SK-N-SH (cell line): Measurements from ENCODE around the gene SPP2. TPM values are rescaled to one million over a fixed set of nuclear protein-coding genes. Genes with fewer than 3 reads are reported as not detected.

Experiments
- CTCF ChIA-PET: fragments of 300-600, 350-600 bp; formaldehyde crosslinking; extraction: SDS; loops from one replicate; lab custom pipeline; 2021; lab: Yijun Ruan, JAX
- POLR2A ChIA-PET: fragments of 350-600 bp; sonication (Branson Sonifier 250); formaldehyde crosslinking; extraction: SDS; loops from one replicate; lab custom pipeline; 2020; ENCODE audit warnings: antibody characterized with exemption, inconsistent platforms; lab: Yijun Ruan, JAX
- DNase-seq: peaks from one replicate; pipeline ENCODE4 v3.0.0; 2012
- H2AFZ ChIP-seq: fragments of 200-600 bp; sonication (generic); 2 replicates; pipeline ENCODE4 v1.8.1; 2016; ENCODE audit warnings: antibody characterized with exemption, mild to moderate bottlenecking, low read depth
- H3F3A ChIP-seq: fragments of 200-600 bp; sonication (generic); replicated peaks from 2 replicates; pipeline ENCODE3; 2016; ENCODE audit warnings: antibody characterized with exemption, mild to moderate bottlenecking; ENCODE audit not compliant: insufficient read depth
- H3K27ac ChIP-seq, 2 experiments: fragments of 200-500 bp in 1 of 2; fragments of 200-600 bp in 1 of 2; sonication (Bioruptor generic) in 1 of 2; sonication (generic), shearing (Covaris generic) in 1 of 2; 2 replicates each; pipeline versions ENCODE4 v1.5.1 to v1.6.1; 2014 to 2016; ENCODE audit warnings: low read depth in 2 of 2, inconsistent platforms in 1 of 2, low read length in 1 of 2, mild to moderate bottlenecking in 1 of 2, mixed read lengths in 1 of 2
- H3K27me3 ChIP-seq: fragments of 200-600 bp; sonication (generic), shearing (Covaris generic); 2 replicates; pipeline ENCODE4 v1.6.1; 2016; ENCODE audit warnings: mixed run types; ENCODE audit not compliant: insufficient read depth
- H3K36me3 ChIP-seq, 2 experiments: fragments of 200-500 bp in 1 of 2; fragments of 200-600 bp in 1 of 2; sonication (Bioruptor generic) in 1 of 2; sonication (generic) in 1 of 2; replicated peaks in 1 of 2; 2 replicates each; pipeline versions ENCODE3 to v1.5.1; 2014 to 2016; ENCODE audit warnings: low read length in 1 of 2, mild to moderate bottlenecking in 1 of 2; ENCODE audit not compliant: insufficient read depth in 2 of 2, control insufficient read depth in 1 of 2
- H3K4me1 ChIP-seq, 2 experiments: fragments of 200-500 bp in 1 of 2; fragments of 200-600 bp in 1 of 2; sonication (Bioruptor generic) in 1 of 2; sonication (generic), shearing (Covaris generic) in 1 of 2; 2 replicates each; pipeline versions ENCODE4 v1.5.1 to v1.6.1; 2014 to 2016; ENCODE audit warnings: low read depth in 1 of 2, low read length in 1 of 2, mixed run types in 1 of 2; ENCODE audit not compliant: insufficient read depth in 2 of 2, control insufficient read depth in 1 of 2
- H3K4me2 ChIP-seq: fragments of 200-600 bp; sonication (generic), shearing (Covaris generic); 2 replicates; pipeline ENCODE4 v1.6.1; 2017; ENCODE audit warnings: mixed run types
- H3K4me3 ChIP-seq, 2 experiments: fragments of 200-500 bp in 1 of 2; fragments of 200-600 bp in 1 of 2; sonication (Bioruptor generic) in 1 of 2; sonication (generic), shearing (Covaris generic) in 1 of 2; 2 replicates each; pipeline versions ENCODE4 v1.5.1 to v1.8.1; 2014 to 2016; ENCODE audit warnings: low read depth in 2 of 2, inconsistent platforms in 1 of 2, low read length in 1 of 2, mild to moderate bottlenecking in 1 of 2, mixed read lengths in 1 of 2, moderate library complexity in 1 of 2
- H3K79me2 ChIP-seq: fragments of 200-600 bp; sonication (generic); 2 replicates; pipeline ENCODE4 v1.8.1; 2017; ENCODE audit warnings: mild to moderate bottlenecking; ENCODE audit not compliant: insufficient read depth
- H3K9ac ChIP-seq: fragments of 200-600 bp; sonication (generic); 2 replicates; pipeline ENCODE4 v1.6.1; 2017; ENCODE audit warnings: mixed run types
- H3K9me2 ChIP-seq: fragments of 200-600 bp; sonication (generic); 2 replicates; pipeline ENCODE4 v1.6.1; 2017; ENCODE audit warnings: mixed run types
- H3K9me3 ChIP-seq: fragments of 200-600 bp; sonication (generic); 2 replicates; pipeline ENCODE4 v1.6.1; 2017; ENCODE audit warnings: mixed run types, mild to moderate bottlenecking, moderate library complexity
- H4K20me1 ChIP-seq: fragments of 200-600 bp; sonication (generic); 2 replicates; pipeline ENCODE4 v1.6.1; 2017; ENCODE audit warnings: mild to moderate bottlenecking, mixed run types; ENCODE audit not compliant: insufficient read depth
- CHD2 ChIP-seq: fragments of 150-350 bp; IDR thresholded peaks from 2 replicates; pipeline ENCODE4 v1.6.1; 2018; ENCODE audit warnings: low read length; ENCODE audit not compliant: partially characterized antibody
- FOSL2 ChIP-seq: IDR thresholded peaks from 2 replicates; pipeline ENCODE4 v1.4.0; 2012; ENCODE audit warnings: low read depth, mild to moderate bottlenecking, moderate library complexity, borderline replicate concordance
- FOXJ3 ChIP-seq: sonication (generic); formaldehyde crosslinking; IDR thresholded peaks from 2 replicates; pipeline ENCODE4 v1.5.1; 2020; ENCODE audit warnings: mild to moderate bottlenecking, missing genetic modification reagents
- FOXM1 ChIP-seq: IDR thresholded peaks from 2 replicates; pipeline ENCODE4 v1.4.0; 2012; ENCODE audit warnings: low read depth, mild to moderate bottlenecking
- MEF2A ChIP-seq: IDR thresholded peaks from 2 replicates; pipeline ENCODE4 v1.4.0; 2012; ENCODE audit warnings: low read depth, borderline replicate concordance
- MXI1 ChIP-seq: IDR thresholded peaks from 2 replicates; pipeline ENCODE4 v1.6.1; 2012; ENCODE audit warnings: mild to moderate bottlenecking, low read depth, low read length, improper control_type of control experiment
- NFIC ChIP-seq: IDR thresholded peaks from 2 replicates; pipeline ENCODE4 v1.4.0; 2012; ENCODE audit warnings: borderline replicate concordance
- NRF1 ChIP-seq: IDR thresholded peaks from 2 replicates; pipeline ENCODE4 v1.6.1; 2012; ENCODE audit warnings: low read depth, mild to moderate bottlenecking, low read length
- RCOR1 ChIP-seq: fragments of 150-350 bp; IDR thresholded peaks from 2 replicates; pipeline ENCODE4 v1.6.1; 2017; ENCODE audit warnings: antibody characterized with exemption, low read length
- SIN3A ChIP-seq: IDR thresholded peaks from 2 replicates; pipeline ENCODE4 v1.6.1; 2012; ENCODE audit warnings: low read depth, mild to moderate bottlenecking, low read length, moderate library complexity, borderline replicate concordance
- SMC3 ChIP-seq: IDR thresholded peaks from 2 replicates; pipeline ENCODE4 v1.6.1; 2012; ENCODE audit warnings: low read depth, low read length, improper control_type of control experiment
- YY1 ChIP-seq: IDR thresholded peaks from 2 replicates; pipeline ENCODE4 v1.4.0; 2012; ENCODE audit warnings: low read depth, mild to moderate bottlenecking
- WGBS: methylation state at CpG from one replicate; pipeline ENCODE4 v1.1.6; 2017; ENCODE audit warnings: low lambda C conversion rate; 5-methylcytosine and 5-hydroxymethylcytosine counted together
- polyA plus RNA-seq, 3 experiments: library from polyadenylated mRNA; depleted of rRNA; stranded (reverse); fragments of >200 nt; gene quantifications; 2 replicates each; pipeline ENCODE4 v1.2.3, GENCODE V29; 2012
- TF ChIP-seq, protein P1 (sequence below): fragments of 150-350 bp; IDR thresholded peaks from 2 replicates; pipeline ENCODE4 v1.6.1; 2017; ENCODE audit warnings: antibody characterized with exemption, low read length, low read depth, borderline replicate concordance
- TF ChIP-seq, protein P2 (sequence below): fragments of 200-600 bp; sonication (generic); IDR thresholded peaks from 2 replicates; pipeline ENCODE4 v1.6.1; 2017; ENCODE audit warnings: antibody characterized with exemption, mild to moderate bottlenecking, moderate library complexity

Gene SPP2
- polyA plus RNA-seq, 1 of the 3 experiments (the other 2 are of a cell fraction): 0.30 TPM

DNA sequence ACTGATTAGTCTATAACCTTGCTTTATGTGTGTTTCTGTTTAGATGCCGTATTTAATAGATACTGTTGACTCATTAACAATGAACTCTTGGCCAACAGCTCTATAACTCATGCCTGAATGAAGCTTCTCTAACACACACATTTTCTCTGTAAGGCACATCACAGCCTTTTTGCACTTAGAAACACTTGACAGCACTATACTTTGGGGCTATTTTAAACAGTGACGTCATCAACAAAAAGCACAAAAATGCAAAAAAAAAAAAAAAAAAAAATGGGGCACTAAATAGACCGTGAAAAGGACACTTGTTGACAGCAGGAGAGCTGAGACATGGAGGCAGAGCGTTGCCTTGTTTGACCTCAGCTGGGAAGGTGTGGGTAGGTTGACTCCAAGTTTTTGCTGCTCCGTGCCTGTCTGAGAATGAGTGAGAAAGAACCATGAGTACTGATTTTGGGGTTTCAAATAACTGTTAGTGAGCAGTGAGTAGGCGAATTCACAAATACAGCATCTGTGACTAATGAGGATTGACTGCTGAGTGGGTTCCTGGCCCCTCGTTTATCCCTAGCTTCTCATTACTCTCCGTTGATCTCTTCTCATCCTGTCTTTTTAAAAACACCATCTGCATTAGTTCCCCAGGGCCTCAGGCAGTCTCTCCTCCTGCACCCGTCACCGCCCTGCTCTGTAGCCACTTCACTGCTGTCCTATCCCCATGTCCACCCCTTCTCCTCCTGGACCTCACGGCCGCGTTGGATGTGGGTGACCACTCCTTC lies 24.4 kb downstream of the SPP2 start:
- POLR2A ChIA-PET: no interaction called here
- no peak for DNase-seq

DNA sequence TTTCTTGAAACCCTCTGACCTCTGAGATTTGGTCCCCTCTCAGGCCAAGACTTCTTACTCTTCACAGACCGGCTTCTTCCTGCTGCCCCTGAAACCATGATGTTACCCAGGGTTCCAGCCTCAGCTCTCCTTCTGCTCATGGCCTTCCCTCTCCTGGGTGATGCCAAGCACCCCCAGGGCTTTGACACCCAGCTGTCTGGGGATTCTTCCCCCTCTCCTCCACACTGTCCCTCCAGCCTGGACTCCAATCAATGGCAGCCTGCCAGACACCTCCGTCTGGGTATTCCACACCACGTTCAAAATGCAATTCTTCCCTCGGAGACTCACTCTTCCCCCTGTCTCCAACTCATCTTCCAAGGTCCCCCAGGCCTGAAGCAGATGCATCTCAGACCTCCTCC lies 25.0 kb downstream of the SPP2 start:
- ChIA-PET CTCF (no interaction called here), POLR2A (no interaction called here)
- H3K79me2 ChIP-seq: no peaks in the 10 kb centered on the region
- no peaks in the 10 kb centered on the region for H3K4me1 ChIP-seq
- H3K4me3 ChIP-seq: no peak overlapping the region
- H3F3A ChIP-seq: no peaks in the 10 kb centered on the region
- no peak overlapping the region for H2AFZ ChIP-seq
- H3K9me3 ChIP-seq: no peaks in the 10 kb centered on the region
- DNase-seq: no peak
- H3K9ac ChIP-seq: no peak overlapping the region
- H3K9me2 ChIP-seq: no peaks in the 10 kb centered on the region
- no peak for TF ChIP-seq MXI1
- TF ChIP-seq RCOR1: no peak
- TF ChIP-seq SIN3A: no peak
- TF ChIP-seq, protein P1, sequence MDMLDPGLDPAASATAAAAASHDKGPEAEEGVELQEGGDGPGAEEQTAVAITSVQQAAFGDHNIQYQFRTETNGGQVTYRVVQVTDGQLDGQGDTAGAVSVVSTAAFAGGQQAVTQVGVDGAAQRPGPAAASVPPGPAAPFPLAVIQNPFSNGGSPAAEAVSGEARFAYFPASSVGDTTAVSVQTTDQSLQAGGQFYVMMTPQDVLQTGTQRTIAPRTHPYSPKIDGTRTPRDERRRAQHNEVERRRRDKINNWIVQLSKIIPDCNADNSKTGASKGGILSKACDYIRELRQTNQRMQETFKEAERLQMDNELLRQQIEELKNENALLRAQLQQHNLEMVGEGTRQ: no peak
- TF ChIP-seq FOSL2: no peak
- TF ChIP-seq, protein P2, sequence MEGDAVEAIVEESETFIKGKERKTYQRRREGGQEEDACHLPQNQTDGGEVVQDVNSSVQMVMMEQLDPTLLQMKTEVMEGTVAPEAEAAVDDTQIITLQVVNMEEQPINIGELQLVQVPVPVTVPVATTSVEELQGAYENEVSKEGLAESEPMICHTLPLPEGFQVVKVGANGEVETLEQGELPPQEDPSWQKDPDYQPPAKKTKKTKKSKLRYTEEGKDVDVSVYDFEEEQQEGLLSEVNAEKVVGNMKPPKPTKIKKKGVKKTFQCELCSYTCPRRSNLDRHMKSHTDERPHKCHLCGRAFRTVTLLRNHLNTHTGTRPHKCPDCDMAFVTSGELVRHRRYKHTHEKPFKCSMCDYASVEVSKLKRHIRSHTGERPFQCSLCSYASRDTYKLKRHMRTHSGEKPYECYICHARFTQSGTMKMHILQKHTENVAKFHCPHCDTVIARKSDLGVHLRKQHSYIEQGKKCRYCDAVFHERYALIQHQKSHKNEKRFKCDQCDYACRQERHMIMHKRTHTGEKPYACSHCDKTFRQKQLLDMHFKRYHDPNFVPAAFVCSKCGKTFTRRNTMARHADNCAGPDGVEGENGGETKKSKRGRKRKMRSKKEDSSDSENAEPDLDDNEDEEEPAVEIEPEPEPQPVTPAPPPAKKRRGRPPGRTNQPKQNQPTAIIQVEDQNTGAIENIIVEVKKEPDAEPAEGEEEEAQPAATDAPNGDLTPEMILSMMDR: no peak
- TF ChIP-seq FOXM1: no peak
- no peak for TF ChIP-seq CHD2
- no peak for TF ChIP-seq SMC3
- no peak for TF ChIP-seq FOXJ3 (CRISPR knock-in tag)
- no peak for TF ChIP-seq YY1
- TF ChIP-seq NRF1: no peak
- no peaks in the 10 kb centered on the region for H3K36me3 ChIP-seq
- 83% methylated on average over 4 of the region's 4 CpGs for WGBS
- no peaks in the 10 kb centered on the region for H4K20me1 ChIP-seq
- H3K27me3 ChIP-seq: no peaks in the 10 kb centered on the region
- no peak overlapping the region for H3K27ac ChIP-seq
- no peak overlapping the region for H3K4me2 ChIP-seq

More for the DNA sequence above, 24.4 kb downstream of the SPP2 start:
- Histone ChIP-seq H4K20me1 (no peaks in the 10 kb centered on the region), H3K9ac (no peak overlapping the region), H3K9me3 (no peaks in the 10 kb centered on the region), H3K27ac (no peak overlapping the region), H3K79me2 (no peaks in the 10 kb centered on the region), H3F3A (no peaks in the 10 kb centered on the region), H3K27me3 (no peaks in the 10 kb centered on the region), H3K4me2 (no peak overlapping the region), H3K36me3 (no peaks in the 10 kb centered on the region)
- TF ChIP-seq NFIC (no peak), YY1 (no peak), CHD2 (no peak), RCOR1 (no peak), MEF2A (no peak)
- TF ChIP-seq, all 33 proteins: peak for 0
- H3K9me2 ChIP-seq: no peaks in the 10 kb centered on the region
- no peak overlapping the region for H3K4me3 ChIP-seq
- WGBS: 88% methylated on average over 13 of the region's 13 CpGs
- H3K4me1 ChIP-seq: no peaks in the 10 kb centered on the region
- CTCF ChIA-PET: no interaction called here
- H2AFZ ChIP-seq: no peak overlapping the region
